GM20431 (cell line): ENCODE measurements around the gene NR2F2.

ENCODE experiments used
- in situ Hi-C: fragments of 300-500 bp; cut with MseI, MboI; formaldehyde crosslinking; loops from one replicate; pipeline ENCODE4 v1.15.0; 2020; ENCODE audit warnings: low sequenced_read_pairs; ENCODE audit not compliant: unreplicated experiment

Gene NR2F2

DNA sequence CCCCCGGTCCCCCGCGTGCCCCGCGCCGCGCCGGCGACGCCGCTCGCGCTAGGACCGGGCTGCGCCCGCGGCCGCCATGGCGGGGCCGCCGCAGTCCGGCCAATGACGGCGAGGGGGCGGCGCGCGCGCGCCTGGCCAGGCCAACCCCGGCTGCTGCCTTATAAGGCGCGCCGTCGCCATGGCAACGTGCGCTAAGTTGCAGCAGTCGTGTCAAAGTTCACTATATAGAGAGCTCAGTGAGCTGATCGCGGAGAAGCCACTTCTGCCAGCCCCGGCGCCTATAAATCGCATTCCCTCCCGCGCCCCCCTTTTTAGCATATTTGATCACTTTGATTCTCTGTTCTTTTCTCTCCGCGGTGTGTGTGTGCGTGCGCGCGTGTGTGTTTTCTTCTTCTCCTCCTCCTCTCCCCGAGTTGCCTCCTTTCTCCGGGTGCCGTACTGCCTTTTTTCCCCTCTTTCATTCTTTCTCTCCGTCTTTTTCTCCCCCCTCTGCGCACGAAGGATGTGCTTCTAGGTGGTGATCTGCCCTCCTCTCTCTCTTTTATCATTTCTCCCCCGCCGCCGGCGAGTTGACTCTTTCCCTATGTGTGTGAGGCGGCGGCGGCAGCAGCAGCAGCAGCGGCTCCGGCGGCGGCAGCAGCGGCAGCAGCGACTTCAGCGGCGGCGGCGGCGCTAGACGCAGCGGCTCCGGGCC, at the start of gene NR2F2:
Gene NR2F2 (plus strand): TSS at position 251 of the 694 bp plus-strand sequence. CDS start 1,406 bp downstream, outside the sequence.
- in situ Hi-C loops: no loop called here

- in situ Hi-C loops: no loop called here
Observed at GRCh38 chr15:96285305-96285704, 45.2 kb upstream of the NR2F2 start.

DNA sequence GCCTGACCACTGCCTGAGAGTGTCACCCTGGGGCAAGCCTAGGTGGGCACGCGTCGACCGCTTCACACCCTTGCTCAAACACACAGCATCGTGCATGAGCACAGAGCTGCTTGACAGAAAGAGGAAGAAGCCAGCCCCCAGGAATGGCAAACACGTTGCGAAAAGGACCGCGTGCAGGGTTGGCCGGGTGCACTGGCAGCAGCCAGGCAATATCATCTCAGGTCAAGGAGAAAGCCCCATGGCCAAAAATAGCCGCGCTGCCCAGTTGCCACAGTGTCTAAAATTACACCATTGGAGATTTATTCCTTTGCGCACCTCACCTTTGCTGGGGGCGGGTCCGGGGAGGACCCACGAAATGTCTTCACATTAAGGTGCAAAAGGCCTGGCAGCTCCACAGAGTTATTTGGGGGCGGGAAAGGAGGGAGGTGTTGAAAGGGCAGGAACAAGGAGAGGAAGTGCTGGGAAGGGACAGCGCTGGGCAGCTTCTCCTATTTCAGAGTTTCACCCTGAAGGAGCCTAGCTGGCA, 44.7 kb upstream of the NR2F2 start:
- in situ Hi-C loops: no loop called here

- in situ Hi-C loops: no loop called here
Observed at GRCh38 chr15:96290679-96291078, 39.8 kb upstream of the NR2F2 start.

DNA sequence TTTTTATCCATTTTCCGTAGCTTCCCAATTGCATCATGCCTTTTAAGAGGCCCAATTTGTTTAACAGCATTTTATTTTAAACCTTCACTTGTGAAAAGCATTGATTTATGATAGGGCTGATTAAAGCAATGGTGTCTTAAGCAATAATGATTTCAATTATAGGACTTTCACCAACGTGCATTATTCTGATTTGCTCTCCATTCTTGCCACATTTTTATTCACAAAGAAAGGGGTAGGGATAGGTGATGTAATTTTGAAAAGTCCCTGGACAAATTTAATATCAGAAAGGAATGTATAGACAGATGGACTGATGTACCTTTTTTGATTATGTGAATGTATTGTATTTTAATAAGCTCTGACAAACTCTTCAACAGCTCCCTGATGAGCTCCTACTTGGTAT, 37.9 kb upstream of the NR2F2 start:
- in situ Hi-C loops: no loop called here

DNA sequence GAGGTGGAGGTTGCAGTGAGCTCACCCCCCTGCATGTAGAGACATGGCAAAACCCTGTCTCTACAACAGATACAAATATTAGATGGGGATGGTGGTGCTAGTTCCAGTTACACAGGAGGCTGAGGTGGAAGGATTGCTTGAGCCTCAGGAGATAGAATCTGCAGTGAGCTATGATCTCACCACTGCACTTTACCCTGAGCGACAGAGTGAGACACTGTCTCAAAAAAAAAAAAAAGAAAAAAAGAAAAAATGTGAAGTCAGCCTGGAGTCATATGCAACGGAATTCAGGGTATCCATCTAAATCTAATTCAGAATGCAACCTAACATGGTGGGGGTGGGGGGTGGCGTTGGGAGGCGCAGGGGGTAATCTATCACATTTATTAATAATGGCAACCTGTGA, 37.1 kb upstream of the NR2F2 start:
- in situ Hi-C loops: no loop called here

DNA sequence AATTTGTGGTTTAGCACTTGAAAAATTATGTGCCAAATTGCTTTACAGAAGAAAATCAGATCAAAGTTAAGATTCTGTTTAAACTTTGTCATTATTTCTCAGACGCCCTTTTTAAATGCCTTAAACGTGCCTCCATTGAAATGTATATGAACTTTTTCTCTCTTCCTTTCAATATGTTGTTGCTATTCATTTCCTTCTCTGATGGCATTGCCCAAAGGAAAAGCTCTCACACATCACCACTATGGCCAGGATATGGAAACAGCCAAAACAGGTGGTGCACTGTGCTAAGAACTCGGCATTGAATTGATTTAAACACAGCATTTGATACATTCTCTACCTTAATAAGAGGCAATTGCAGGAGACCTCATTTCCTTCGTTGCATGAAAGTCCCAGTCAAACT, 35.7 kb upstream of the NR2F2 start:
- in situ Hi-C loops: no loop called here

DNA sequence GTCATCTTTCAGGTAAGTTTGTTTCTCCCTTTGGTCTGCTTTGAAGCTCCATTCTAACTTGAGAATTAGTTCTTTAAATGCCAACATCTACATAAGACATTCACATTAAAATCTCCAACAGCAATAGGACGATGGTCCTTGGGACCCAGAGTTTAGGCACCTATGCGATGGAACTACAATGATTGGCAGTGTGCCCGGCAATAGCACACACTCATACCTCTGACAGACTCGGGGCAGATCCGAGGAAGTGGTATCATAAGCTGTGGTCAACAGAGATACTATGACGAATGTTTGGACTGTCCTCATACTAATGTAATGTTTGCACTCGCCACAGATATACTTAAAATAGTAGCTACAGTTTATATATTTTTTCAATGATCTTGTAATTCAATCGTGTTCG, 34.2 kb upstream of the NR2F2 start:
- in situ Hi-C loops: no loop called here

DNA sequence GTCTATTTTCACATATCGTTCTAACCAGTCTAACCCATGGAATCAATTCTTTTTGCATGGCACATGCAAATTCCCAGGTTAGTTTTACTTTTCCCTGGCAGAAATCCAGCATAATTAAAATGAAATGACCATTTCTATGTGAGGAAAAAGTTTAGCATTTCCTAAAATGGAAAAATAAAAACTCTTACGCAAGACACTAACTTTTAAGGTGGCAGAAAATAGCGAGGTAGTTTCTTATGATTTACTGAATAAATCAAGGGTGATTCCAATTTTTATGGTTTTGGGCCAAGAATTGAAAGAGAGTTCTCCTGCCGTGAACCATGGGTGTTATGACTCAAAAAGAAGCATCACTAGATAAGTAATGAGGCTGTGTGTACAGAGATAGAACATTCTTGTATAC, 32.7 kb upstream of the NR2F2 start:
- in situ Hi-C loops: no loop called here

DNA sequence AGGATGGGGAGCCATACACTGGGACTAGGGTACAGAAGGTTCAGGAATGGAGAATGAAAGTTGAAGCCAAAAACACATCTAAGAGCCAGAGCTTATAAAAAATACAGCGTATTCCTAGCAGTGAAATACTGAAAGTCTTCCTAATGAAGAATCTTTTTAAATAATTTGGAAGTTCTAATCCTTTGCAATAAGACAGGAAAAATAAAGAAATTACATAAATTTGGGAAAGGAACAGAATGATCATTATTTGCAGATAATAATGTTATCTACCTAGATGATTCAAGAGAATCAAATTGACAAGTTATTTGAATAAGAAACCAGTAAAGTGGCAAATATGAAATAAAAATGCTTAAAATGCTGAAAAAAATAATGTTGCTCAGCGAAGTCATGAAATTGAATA, 32.3 kb upstream of the NR2F2 start:
- in situ Hi-C loops: no loop called here

DNA sequence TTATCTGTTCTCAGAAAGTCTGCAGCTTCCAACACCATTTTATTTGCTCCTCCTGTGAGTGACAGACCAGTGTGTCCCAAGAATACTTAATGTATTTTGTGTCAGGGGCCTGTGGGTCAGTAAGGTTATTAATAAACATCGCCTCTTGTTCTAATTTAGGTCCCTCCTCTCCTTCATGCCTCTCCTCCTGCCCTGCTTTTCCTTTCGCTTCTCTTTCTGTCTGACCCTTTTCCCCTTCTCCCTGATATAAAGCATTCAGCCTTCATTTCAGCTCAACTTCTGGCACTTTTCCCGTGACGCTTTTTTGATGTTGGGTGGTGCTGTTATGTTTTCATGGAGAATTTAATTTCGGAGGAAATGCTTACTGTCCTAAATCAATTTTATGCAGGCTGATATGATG, 29.7 kb upstream of the NR2F2 start:
- in situ Hi-C loops: no loop called here

DNA sequence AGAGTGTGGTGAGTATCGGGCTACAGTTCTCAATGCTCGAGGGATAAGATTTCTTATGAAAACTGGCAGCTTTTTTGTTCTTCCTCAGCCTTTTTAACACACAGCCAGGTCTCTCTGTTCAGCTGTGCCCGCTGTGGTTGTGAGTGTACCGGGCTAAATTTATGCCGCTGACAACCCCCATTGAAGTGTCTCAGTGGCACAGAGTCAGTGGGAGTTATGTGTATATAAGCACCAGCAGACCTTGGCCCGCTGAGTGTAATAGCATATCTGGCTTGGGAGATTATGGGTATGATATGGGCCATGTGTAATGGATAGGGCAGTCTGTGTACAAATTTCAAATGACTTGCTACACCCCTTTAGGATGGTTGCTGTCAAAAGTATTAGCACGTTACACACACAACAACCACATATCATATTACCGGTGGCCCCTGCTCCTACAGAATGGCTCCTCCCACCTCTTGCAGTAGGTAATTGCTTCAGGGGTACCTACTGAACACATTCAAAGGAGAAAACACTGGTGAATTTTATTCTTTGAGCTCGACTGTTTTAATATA, 26.9 kb upstream of the NR2F2 start:
- in situ Hi-C loops: no loop called here

- in situ Hi-C loops: no loop called here
Observed at GRCh38 chr15:96304839-96305238, 25.7 kb upstream of the NR2F2 start.

- in situ Hi-C loops: no loop called here
Observed at GRCh38 chr15:96306321-96306720, 24.2 kb upstream of the NR2F2 start.

GRCh38 chr15:96307856-96308394, 22.6 kb upstream of the NR2F2 start:
- in situ Hi-C loops: no loop called here

DNA sequence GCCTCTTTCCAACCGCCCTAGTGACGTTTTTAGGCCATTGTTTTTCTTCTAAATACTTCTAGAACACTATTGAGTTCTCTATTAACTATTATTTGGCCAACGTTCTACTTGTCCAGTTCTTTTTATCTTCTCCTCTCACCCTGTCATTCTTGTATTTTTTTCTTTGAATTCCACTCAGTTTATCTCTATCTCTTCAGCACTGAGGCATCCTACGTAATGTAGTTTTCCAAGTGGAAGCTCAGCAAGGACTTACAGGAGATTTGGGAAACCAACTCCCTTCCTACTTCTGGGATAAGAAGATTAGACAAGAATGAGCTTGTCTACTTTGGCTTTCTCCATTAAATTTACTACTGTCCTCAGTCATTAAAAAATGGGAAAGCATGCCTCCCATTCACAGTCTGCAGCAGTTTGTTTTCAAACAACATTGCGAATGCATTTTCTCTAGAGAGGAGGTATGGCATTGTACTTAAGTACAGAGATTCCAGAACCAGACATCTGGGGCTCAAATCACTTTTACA, 21.3 kb upstream of the NR2F2 start:
- in situ Hi-C loops: no loop called here

DNA sequence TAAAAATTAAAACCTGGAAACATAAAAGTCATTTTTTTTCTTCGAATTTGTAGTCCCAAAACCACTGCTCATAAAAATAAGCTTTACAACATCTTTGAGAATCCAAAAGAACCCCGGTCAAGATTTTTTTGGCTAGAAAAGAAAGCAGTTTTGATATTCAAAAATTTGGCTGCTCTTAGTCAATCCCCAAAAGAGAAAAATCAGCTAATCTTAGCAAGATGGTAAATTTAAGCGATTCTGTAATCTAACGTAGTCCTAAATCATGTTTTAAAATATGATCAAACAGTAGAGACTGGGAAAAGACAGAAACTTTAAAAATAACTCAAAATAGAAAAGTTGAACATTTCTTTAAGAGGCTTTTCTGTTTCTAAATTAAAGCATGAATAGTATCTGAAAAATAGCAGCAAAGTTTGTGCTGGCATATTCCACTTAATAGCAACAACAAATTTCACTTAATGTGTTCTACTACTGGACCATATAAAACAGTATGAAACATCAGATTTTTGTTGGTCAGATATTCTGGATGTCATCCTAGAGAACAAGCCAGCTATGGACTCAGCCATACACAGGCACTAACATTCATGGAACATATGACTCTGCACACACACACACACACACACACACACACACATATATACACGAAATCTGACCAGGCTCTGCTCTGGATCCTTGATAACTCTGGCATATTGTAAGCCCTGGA, 19.1 kb upstream of the NR2F2 start:
- in situ Hi-C loops: no loop called here

DNA sequence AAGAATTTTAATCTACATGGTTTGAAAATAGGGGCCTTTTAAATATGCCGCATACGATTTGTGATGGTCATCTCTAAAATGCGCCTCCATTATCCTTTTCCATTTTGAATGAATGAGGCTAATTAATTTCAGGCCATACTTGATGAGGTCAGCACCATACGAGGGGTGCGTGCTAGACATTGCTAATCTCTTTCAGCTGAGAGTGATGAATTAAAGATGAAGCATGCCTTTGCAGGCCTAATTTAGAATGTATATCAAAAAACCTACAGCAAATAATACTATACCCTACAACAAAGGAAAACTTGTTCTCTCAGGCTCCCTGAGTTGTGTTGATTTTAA, 18.6 kb upstream of the NR2F2 start:
- in situ Hi-C loops: no loop called here

DNA sequence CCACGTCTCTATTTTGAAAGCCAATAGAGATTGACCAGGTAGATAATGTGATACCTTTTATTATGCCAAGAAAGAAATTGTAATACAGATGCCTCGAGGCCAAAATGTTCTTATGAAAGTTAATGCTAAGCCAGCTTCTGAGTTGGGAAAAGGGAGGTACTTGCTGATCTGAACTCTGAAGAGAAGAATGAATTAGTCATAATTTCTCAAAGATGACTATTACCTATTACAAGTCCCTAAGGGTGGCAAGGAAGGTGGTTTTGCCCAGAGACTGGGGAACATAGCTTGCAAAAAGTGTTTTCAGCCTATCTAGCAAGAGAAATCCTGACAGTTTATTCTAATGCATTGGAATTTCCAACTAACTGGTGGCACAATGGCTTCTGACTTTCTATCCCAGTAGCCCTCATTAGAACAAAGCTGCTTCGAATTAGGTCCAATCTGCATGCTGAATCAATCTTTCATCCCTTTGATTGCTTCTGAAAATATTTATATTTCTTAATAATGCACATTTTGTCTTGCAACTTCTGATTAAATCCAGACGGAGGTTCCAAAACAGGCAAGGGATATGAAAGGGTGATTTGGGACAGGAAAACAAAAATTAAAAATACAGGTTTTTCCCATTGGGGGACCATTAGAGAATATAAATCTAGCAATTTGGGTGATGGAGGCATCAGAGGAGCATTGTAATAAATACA, 17.7 kb upstream of the NR2F2 start:
- in situ Hi-C loops: no loop called here

DNA sequence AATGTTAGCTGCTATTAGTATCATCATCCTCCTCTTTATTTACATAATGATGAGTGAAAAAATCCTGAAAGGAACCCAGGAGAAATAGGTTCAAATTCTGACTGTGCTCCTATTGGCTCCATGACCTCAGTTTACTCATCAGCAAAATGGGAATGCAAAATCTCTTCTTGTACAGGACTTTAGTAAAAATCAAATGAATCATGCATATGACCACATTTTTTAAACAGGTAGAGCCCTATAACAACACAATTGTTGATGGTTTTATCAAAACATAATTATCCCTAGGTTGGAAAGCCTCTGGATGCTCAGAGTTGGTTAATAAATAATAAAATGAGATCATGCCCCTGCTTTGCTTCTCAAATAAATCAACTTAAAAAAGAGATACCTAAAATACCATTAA, 16.0 kb upstream of the NR2F2 start:
- in situ Hi-C loops: no loop called here
